ENCODE measurements around the gene GYS2.
"Not testable (repeated sequence)": the region's sequence is repeated elsewhere in the genome, so short reads cannot be mapped to it uniquely, and the experiment has no call there.

GYS2 gene

GRCh38 chr12:21604245-21605101 lies at the start of gene GYS2:
Gene GYS2 (minus strand): TSS chr12:21604847. CDS start chr12:21604592, 255 bp downstream.
- in situ Hi-C loops (cut with HindIII; ENCODE audit: low sequenced_read_pairs), result no loop called here
- DNase-seq (ENCODE audit: low read depth, low spot score), result no peak
- H3K4me3 ChIP-seq (ENCODE audit: low read depth, low read length), result no peak within 1 kb of the TSS
- TF ChIP-seq, protein P1, sequence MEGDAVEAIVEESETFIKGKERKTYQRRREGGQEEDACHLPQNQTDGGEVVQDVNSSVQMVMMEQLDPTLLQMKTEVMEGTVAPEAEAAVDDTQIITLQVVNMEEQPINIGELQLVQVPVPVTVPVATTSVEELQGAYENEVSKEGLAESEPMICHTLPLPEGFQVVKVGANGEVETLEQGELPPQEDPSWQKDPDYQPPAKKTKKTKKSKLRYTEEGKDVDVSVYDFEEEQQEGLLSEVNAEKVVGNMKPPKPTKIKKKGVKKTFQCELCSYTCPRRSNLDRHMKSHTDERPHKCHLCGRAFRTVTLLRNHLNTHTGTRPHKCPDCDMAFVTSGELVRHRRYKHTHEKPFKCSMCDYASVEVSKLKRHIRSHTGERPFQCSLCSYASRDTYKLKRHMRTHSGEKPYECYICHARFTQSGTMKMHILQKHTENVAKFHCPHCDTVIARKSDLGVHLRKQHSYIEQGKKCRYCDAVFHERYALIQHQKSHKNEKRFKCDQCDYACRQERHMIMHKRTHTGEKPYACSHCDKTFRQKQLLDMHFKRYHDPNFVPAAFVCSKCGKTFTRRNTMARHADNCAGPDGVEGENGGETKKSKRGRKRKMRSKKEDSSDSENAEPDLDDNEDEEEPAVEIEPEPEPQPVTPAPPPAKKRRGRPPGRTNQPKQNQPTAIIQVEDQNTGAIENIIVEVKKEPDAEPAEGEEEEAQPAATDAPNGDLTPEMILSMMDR (IDR thresholded peaks at IDR 0.05; ENCODE audit: low read depth, low read length), result no peak

GRCh38 chr12:21651821-21652220 lies 47.2 kb upstream of the GYS2 start:
- in situ Hi-C loops (cut with HindIII; ENCODE audit: low sequenced_read_pairs), result no loop called here
- TF ChIP-seq, protein P1 (IDR thresholded peaks at IDR 0.05; ENCODE audit: low read depth, low read length), result no peak

GRCh38 chr12:21650997-21651396 lies 46.4 kb upstream of the GYS2 start:
- DNase-seq (ENCODE audit: low read depth, low spot score), result no peak
- in situ Hi-C loops (cut with HindIII; ENCODE audit: low sequenced_read_pairs), result no loop called here
- no peak overlapping the region for H3K4me3 ChIP-seq (ENCODE audit: low read depth, low read length)
- TF ChIP-seq, protein P1 (IDR thresholded peaks at IDR 0.05; ENCODE audit: low read depth, low read length), result no peak

More at GRCh38 chr12:21651821-21652220, 47.2 kb upstream of the GYS2 start:
- H3K4me3 ChIP-seq (ENCODE audit: low read depth, low read length), result no peak overlapping the region
- no peak for DNase-seq (ENCODE audit: low read depth, low spot score)

DNA sequence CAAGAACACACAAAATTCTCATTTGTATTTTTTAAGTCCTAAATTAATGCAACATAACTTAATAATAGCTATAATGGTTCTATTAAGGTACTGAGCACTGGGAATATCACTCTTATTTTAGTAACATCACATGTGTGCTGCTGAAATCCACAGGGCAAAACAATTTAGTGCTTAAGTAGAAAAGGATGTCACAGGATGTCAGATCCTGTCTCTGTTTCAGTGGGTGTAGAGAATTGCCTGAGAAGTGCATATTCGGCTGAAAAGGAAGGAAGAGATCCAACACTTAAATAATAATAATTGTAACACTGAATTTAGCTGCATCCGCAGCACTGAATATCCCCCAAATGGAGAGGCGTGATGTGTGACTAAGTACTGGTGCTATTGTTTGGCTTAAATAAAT lies 44.4 kb upstream of the GYS2 start:
- no peak overlapping the region for H3K4me3 ChIP-seq (ENCODE audit: low read depth, low read length)
- TF ChIP-seq, protein P1 (IDR thresholded peaks at IDR 0.05; ENCODE audit: low read depth, low read length), result no peak
- DNase-seq (ENCODE audit: low read depth, low spot score), result no peak
- in situ Hi-C loops (cut with HindIII; ENCODE audit: low sequenced_read_pairs), result no loop called here

DNA sequence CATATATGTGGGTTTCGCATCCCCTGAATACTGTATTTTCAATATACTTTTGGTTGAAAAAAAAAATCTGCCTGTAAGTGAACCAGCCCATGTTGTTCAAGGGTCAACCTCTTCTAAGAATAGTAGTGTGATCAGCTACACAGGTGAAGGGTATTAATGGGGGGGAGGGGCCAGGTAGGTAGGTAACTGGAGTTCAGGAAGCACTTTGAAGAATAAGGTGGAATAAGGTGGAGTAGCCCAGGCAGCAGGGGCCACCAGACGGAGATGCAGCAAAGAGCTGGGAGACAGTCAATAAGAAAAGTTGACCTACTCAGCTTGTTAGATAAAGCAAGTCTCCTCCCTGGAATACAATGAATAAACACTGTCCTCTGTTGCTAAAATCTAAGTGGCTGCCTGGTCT lies 43.7 kb upstream of the GYS2 start:
- TF ChIP-seq, protein P1 (IDR thresholded peaks at IDR 0.05; ENCODE audit: low read depth, low read length), result no peak
- no peak for DNase-seq (ENCODE audit: low read depth, low spot score)

GRCh38 chr12:21647179-21647578 lies 42.5 kb upstream of the GYS2 start:
- DNase-seq (ENCODE audit: low read depth, low spot score), result no peak
- in situ Hi-C loops (cut with HindIII; ENCODE audit: low sequenced_read_pairs), result no loop called here
- H3K4me3 ChIP-seq (ENCODE audit: low read depth, low read length), result no peak overlapping the region
- TF ChIP-seq, protein P1 (IDR thresholded peaks at IDR 0.05; ENCODE audit: low read depth, low read length), result no peak

More for the DNA sequence above, 43.7 kb upstream of the GYS2 start:
- no peak overlapping the region for H3K4me3 ChIP-seq (ENCODE audit: low read depth, low read length)
- in situ Hi-C loops (cut with HindIII; ENCODE audit: low sequenced_read_pairs), result no loop called here

GRCh38 chr12:21645041-21645500 lies 40.4 kb upstream of the GYS2 start:
- DNase-seq (ENCODE audit: low read depth, low spot score); H3K4me3 ChIP-seq (ENCODE audit: low read depth, low read length); in situ Hi-C loops (cut with HindIII; ENCODE audit: low sequenced_read_pairs): not testable (repeated sequence)
